GM12891 (cell line): ENCODE measurements around the gene CELF2.
A peak's percentile ranks its signal among the peaks of the same experiment; 100 is the strongest.

Experiments used
- POLR2A ChIP-seq: IDR thresholded peaks from 2 replicates; pipeline ENCODE4 v1.6.1; 2011; ENCODE audit warnings: low read depth, low read length, control low read depth
- POLR2AphosphoS5 ChIP-seq: IDR thresholded peaks from 2 replicates; pipeline ENCODE4 v1.6.1; 2011; ENCODE audit warnings: low read depth, low read length, control low read depth
- SPI1 ChIP-seq: IDR thresholded peaks from 2 replicates; pipeline ENCODE4 v1.6.1; 2011; ENCODE audit warnings: low read depth, low read length, control low read depth
- TAF1 ChIP-seq: IDR thresholded peaks from 2 replicates; pipeline ENCODE4 v1.6.1; 2011; ENCODE audit warnings: low read depth, low read length, control low read depth

DNA sequence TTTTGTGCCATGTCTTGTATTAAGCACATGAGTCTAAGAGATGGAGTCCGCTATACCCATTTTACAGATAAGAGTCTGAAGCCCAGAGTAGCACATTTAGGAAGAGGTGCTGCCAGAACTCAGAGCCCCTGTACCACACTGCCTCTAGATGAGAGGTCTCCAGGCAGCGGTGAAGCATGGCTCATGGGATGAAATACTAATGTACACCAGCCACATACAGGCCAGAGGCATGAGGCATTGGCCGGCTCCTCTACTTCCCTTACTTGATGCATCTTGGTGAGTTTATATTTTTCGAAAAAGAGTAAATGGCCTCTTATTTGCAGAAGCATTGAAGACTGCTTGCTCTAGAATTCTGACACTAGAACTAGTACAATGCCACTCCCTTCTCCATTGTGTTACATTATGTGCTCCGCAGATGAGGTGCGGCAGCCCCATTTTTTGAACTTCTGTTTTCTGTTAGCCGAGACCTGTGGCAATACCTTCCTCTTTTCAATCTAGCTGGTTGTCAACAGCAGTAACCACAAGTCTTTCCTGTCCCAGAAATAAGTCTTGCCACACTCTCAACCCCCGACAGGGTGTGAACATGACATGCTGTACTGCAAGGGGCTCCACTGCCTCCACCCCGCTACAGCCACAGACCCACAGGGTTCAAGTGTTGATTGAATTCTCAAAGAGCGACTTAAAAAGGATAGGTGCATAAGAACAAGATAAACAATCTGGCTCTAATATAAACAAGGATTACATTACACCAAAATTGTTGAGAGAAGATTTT, 145.3 kb downstream of the CELF2 start:
- TF ChIP-seq POLR2A (peak; percentile 54; the same call in 1 of the 2 replicates), SPI1 (peak; percentile 60), TAF1 (no peak), POLR2AphosphoS5 (no peak)
